Non-pigmented ciliary epithelial cell (primary cell): ENCODE measurements around the gene UBE2E1.

ENCODE experiments used
- DNase-seq: peaks from one replicate; pipeline ENCODE4 v3.0.0-alpha.2; 2010; ENCODE audit warnings: low read depth

UBE2E1 gene

DNA sequence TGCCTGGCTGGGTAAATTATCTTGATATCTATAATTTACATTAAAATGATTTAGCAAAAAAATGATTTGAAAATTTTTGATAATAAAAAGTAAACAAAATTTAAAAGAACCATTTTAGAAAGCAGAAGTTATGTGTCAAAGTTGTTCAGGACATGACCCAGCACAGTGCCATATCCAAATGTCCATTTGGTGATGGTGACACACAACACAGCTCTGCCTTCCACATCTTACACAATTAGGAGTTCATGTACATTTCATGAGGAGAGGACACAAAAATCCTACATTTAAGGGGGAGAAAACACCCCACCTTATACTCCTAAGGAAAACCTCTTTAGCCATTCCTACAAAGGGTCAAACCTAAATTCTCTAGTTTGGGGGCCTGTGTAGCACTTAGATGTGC lies 10.7 kb upstream of the UBE2E1 start:
- no peak for DNase-seq

- no peak for DNase-seq
Observed at GRCh38 chr3:23796518-23796917, 9.2 kb upstream of the UBE2E1 start.

- no peak for DNase-seq
Observed at GRCh38 chr3:23797491-23797890, 8.3 kb upstream of the UBE2E1 start.

GRCh38 chr3:23798456-23798855 lies 7.3 kb upstream of the UBE2E1 start:
- no peak for DNase-seq

DNA sequence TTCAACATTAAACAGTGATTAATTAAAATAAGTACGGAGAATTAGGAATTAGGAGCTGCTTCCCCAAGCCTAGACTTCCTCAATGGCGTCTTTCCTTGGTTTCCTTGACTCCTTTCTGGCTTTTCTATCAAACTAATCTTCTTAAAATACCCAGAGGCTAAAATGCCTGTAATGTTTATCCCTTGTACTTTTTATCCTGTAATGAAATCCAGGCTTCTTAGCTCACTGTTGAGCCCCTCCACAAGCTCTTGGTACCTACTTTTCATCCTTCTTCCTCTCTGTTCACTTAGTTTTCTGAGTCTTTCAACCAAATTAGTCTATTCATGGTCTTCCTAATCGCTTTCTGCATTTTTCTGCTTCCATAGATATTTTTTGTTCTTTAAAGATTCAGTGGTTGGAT lies 6.9 kb upstream of the UBE2E1 start:
- no peak for DNase-seq

DNA sequence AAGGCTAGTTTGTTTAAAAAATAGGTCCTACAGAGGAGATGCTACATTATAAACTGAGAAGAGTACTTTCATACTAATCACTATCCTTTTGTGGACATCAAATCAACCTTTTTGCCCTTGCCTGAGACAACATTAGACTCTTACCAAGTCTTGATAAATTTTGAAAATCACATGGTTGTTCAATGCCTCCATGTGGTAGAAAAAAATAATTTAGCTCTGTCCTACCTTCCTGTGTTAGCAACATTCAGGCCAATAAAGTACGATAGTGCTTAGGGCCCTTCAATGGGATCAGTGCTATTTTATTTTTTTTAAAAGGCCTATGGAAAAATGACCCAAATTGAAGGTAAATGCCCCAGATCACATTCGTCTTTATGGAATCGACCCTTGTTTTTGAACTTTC lies 5.0 kb upstream of the UBE2E1 start:
- DNase-seq = no peak

DNA sequence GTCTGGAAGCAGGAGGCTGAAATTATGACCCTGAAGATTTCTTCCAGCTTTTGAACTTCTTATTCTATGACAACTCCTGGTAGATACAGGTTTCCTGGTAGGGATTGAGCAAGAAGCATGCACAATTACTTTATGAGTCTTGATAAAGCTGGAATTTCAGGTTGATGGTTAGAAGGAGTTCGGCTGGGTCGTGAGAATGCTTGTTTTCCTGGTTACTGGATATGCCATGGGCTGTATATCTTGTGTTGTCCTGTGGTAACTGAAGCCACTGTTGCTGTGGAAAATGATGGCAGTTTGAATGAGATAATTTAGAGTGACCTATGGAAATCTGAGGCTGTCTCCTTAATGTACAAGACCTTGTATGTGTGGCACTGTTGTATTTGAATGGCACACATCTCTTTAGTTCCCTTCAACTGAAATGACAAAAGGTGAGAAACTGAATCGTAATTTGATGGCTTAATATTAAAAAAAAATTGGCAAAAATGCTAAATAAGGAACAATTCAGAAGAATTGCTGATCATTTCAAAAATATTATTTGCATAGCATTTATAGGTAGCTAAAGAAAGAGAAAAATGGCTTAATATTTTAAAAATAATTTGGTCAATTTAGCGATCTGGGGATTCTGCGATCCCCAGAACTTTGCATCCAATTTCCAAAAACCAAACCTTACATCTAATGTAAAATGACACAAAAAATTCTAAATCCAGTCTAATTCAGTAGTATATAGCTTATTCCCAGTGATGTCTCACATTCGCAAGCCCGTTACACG lies 1.1 kb upstream of the UBE2E1 start:
- DNase-seq = no peak

DNA sequence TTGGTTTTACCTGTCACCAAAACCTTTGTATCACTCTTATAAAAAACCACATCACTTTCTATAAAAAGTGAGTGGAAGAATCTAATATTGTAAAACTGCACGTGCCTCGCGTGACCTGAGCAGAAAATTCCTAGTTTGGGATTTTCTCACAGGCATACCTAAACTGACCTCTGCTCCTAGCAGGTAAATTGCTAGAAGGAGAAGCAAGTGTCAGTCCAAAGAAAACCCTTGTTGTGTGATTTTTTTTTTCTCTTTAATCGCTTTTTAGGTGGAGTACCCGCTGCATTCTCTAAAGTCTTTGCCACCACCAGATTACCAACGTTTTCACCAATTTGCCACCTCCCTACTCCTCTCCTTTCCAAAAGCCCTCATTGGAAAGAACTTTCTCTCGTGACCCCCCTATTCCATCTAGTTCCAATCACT lies 534 bp upstream of the UBE2E1 start:
- DNase-seq = no peak

DNA sequence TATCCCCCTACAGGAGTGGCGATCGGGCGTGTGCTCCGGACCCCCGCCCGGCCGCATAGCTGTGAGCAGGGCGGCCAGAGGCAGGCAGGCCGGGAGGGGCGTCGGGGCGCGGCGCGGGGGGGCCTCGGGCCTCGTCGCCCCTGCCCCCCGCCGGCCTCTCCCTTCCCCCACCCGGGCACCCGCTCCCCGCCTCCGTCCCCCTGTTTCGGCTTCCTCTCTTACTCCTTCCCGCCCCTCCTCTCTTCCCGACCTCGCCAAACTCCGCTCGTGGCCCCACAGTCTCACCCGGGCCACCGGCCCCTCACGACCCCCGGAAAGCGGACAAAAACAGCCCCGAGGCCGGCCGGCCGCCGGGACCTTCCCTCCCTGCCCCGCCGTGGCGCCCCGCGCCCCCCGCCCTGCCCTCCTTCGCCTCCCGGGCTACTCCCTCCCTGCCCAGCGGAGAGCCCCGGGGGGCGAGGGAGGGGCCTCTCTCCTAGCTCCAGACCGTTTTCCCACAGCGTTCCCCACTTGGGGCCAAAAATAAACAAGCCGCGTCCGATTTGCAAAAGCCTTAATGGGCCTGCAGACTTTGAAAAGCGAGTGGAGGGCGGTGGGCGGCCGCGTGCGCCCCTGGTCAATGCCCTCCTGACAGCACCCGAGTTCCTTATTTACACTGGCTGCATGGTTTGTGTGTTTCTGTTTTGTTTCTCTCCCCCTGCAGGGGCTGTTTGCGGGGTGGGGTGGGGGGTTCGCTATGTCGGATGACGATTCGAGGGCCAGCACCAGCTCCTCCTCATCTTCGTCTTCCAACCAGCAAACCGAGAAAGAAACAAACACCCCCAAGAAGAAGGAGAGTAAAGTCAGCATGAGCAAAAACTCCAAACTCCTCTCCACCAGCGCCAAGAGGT lies 1.0 kb downstream of the UBE2E1 start:
- DNase-seq = no peak

DNA sequence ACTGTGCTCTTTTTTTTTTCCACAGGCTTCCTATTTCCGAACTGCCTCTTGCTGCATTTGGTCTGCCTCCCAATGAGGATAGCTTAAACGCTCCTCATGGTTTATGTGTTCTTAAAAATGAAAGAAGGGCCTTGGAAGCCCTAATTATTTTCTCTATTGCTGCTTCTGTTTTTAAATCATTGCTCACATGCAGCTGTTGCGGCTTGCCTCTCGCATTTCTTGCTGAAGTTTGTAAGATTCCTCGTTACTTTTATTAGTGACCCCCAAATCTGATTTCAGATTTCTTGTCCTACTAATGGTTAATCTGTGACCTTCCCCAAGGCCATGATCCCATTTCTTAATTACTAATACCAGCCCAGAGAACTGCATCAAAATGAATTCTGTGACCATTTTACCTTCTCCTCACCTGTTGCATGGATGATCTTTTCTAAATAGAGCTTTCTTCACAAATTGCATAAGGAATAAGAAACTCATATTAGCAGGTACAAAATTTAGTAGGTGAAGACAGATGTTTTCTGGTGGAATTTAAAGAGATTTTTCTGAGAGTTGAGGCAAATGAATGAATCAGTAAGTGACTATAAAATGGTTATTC lies 1.8 kb downstream of the UBE2E1 start:
- no peak for DNase-seq

GRCh38 chr3:23808525-23808924 lies 2.8 kb downstream of the UBE2E1 start:
- no peak for DNase-seq

- no peak for DNase-seq
Observed at GRCh38 chr3:23809294-23809693, 3.5 kb downstream of the UBE2E1 start.

- no peak for DNase-seq
Observed at GRCh38 chr3:23809840-23810342, 4.1 kb downstream of the UBE2E1 start.

- DNase-seq = no peak
Observed at GRCh38 chr3:23810343-23811184, 4.8 kb downstream of the UBE2E1 start.

DNA sequence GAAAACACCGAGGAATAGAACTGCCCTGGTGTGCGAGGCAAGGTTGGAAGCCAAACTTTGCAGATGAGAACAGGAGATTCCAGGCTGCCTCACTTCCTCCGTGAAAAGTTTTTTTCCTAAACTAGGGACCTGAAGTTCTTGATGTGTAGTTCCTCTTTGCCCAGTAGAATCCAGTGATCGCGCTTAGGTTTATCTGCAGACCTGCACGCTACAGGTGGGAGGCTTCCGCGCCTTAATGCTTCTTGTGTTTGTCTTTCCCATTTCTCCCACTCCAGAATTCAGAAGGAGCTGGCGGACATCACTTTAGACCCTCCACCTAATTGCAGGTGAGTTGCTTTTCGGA lies 5.4 kb downstream of the UBE2E1 start:
- no peak for DNase-seq

GRCh38 chr3:23811919-23812318 lies 6.2 kb downstream of the UBE2E1 start:
- DNase-seq = no peak

- DNase-seq = no peak
Observed at GRCh38 chr3:23815879-23816278, 10.1 kb downstream of the UBE2E1 start.

DNA sequence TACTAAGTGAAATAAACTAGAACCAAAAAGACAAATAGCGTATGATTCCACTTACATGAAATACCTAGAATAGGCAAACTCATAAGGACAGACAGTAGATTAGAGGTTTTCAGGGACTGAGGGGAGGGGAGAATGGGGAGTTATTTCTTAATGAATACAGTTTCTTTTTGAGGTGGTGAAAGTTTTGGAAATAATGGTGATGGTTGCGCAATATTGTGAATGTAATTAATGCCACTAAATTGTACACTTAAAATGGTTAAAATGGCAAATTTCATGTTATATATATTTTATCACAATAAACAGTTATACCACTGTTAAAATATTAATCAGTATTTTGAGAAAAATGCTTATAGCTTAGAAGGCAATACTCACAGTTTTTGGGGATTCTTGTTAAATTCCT lies 11.0 kb downstream of the UBE2E1 start:
- no peak for DNase-seq

GRCh38 chr3:23817508-23818223 lies 11.9 kb downstream of the UBE2E1 start:
- DNase-seq = no peak

- DNase-seq = no peak
Observed at GRCh38 chr3:23819599-23820360, 14.0 kb downstream of the UBE2E1 start.

GRCh38 chr3:23820888-23821287 lies 15.1 kb downstream of the UBE2E1 start:
- DNase-seq = no peak
